Liver (tissue), 3 donors: ENCODE results near the gene BCAT1.

ENCODE experiments used
- ATF3 ChIP-seq: IDR thresholded peaks from 2 replicates; pipeline ENCODE4 v1.6.1; 2016; ENCODE audit warnings: antibody characterized with exemption
- EGR1 ChIP-seq, 2 donors: IDR thresholded peaks; 2 replicates each; pipeline ENCODE4 v1.6.1; 2016 to 2018; ENCODE audit warnings: antibody characterized with exemption in 2 of 2, low read depth in 2 of 2
- FOXA1 ChIP-seq: IDR thresholded peaks from 2 replicates; pipeline ENCODE4 v1.6.1; 2016; ENCODE audit warnings: antibody characterized with exemption
- GABPA ChIP-seq, 2 donors: IDR thresholded peaks in 1 of 2; conservative IDR thresholded peaks in 1 of 2; 2 replicates each; pipeline ENCODE4 v1.6.1; 2016; ENCODE audit warnings: antibody characterized with exemption in 2 of 2, mild to moderate bottlenecking in 1 of 2, moderate library complexity in 1 of 2
- JUND ChIP-seq, 2 donors: IDR thresholded peaks; 2 replicates each; pipeline ENCODE4 v1.6.1; 2016; ENCODE audit warnings: antibody characterized with exemption in 2 of 2
- MAX ChIP-seq: IDR thresholded peaks from 2 replicates; pipeline ENCODE4 v1.6.1; 2016; ENCODE audit warnings: antibody characterized with exemption
- NR2F2 ChIP-seq: IDR thresholded peaks from 2 replicates; pipeline ENCODE4 v1.6.1; 2016; ENCODE audit warnings: antibody characterized with exemption
- RXRA ChIP-seq, 2 donors: IDR thresholded peaks; 2 replicates each; pipeline ENCODE4 v1.6.1; 2017 to 2018; ENCODE audit warnings: antibody characterized with exemption in 2 of 2, mild to moderate bottlenecking in 1 of 2
- TAF1 ChIP-seq: conservative IDR thresholded peaks from 2 replicates; pipeline ENCODE4 v1.6.1; 2016; ENCODE audit warnings: antibody characterized with exemption, mild to moderate bottlenecking
- YY1 ChIP-seq: IDR thresholded peaks from 2 replicates; pipeline ENCODE4 v1.6.1; 2016; ENCODE audit warnings: antibody characterized with exemption, mild to moderate bottlenecking
- ZBTB33 ChIP-seq: IDR thresholded peaks from 2 replicates; pipeline ENCODE4 v1.6.1; 2016; ENCODE audit warnings: antibody characterized with exemption
- TF ChIP-seq, protein P1 (sequence below): fragments of 150-350 bp; IDR thresholded peaks from 2 replicates; pipeline ENCODE4 v1.5.1; 2017; ENCODE audit warnings: improper control_type of control experiment, low read depth, low read length; ENCODE audit not compliant: missing input control
- TF ChIP-seq, protein P2 (sequence below): IDR thresholded peaks from 2 replicates; pipeline ENCODE4 v1.6.1; 2016; ENCODE audit warnings: antibody characterized with exemption, mild to moderate bottlenecking
- donor health status: healthy.
- donor health status: healthy.

DNA sequence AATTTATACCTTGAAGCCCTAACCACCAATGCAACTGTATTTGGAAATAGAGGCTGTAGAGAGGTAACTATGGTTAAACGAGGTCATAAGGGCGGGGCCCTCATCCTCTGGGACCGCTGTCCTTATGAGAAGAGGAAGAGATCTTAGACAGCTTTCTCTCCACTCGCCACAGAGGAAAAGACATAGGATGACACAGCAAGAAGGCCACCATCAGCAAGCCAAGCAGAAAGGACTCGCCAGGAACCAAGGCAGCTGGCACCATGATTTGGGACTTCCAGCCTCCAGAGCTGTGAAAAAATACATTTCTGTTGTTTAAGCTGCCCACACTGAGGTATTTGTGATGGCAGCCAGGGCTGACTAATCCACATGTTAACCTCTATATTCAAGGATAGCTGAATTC is 30.4 kb upstream of the BCAT1 start:
- TF ChIP-seq, protein P1, sequence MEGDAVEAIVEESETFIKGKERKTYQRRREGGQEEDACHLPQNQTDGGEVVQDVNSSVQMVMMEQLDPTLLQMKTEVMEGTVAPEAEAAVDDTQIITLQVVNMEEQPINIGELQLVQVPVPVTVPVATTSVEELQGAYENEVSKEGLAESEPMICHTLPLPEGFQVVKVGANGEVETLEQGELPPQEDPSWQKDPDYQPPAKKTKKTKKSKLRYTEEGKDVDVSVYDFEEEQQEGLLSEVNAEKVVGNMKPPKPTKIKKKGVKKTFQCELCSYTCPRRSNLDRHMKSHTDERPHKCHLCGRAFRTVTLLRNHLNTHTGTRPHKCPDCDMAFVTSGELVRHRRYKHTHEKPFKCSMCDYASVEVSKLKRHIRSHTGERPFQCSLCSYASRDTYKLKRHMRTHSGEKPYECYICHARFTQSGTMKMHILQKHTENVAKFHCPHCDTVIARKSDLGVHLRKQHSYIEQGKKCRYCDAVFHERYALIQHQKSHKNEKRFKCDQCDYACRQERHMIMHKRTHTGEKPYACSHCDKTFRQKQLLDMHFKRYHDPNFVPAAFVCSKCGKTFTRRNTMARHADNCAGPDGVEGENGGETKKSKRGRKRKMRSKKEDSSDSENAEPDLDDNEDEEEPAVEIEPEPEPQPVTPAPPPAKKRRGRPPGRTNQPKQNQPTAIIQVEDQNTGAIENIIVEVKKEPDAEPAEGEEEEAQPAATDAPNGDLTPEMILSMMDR = no peak
- TF ChIP-seq YY1 = no peak
- TF ChIP-seq TAF1 = no peak
- no peak for TF ChIP-seq JUND (IDR thresholded peaks at IDR 0.05)
- TF ChIP-seq RXRA (IDR thresholded peaks at IDR 0.05) = no peak
- no peak for TF ChIP-seq MAX
- TF ChIP-seq ATF3 = no peak
- TF ChIP-seq GABPA (IDR thresholded peaks at IDR 0.05 in 1 of 2, conservative IDR thresholded peaks at IDR 0.05 in 1 of 2) = no peak
- no peak for TF ChIP-seq EGR1 (IDR thresholded peaks at IDR 0.05; ENCODE audit: low read depth in 2 of 2)
- no peak for TF ChIP-seq FOXA1
- TF ChIP-seq ZBTB33 = no peak
- TF ChIP-seq, protein P2, sequence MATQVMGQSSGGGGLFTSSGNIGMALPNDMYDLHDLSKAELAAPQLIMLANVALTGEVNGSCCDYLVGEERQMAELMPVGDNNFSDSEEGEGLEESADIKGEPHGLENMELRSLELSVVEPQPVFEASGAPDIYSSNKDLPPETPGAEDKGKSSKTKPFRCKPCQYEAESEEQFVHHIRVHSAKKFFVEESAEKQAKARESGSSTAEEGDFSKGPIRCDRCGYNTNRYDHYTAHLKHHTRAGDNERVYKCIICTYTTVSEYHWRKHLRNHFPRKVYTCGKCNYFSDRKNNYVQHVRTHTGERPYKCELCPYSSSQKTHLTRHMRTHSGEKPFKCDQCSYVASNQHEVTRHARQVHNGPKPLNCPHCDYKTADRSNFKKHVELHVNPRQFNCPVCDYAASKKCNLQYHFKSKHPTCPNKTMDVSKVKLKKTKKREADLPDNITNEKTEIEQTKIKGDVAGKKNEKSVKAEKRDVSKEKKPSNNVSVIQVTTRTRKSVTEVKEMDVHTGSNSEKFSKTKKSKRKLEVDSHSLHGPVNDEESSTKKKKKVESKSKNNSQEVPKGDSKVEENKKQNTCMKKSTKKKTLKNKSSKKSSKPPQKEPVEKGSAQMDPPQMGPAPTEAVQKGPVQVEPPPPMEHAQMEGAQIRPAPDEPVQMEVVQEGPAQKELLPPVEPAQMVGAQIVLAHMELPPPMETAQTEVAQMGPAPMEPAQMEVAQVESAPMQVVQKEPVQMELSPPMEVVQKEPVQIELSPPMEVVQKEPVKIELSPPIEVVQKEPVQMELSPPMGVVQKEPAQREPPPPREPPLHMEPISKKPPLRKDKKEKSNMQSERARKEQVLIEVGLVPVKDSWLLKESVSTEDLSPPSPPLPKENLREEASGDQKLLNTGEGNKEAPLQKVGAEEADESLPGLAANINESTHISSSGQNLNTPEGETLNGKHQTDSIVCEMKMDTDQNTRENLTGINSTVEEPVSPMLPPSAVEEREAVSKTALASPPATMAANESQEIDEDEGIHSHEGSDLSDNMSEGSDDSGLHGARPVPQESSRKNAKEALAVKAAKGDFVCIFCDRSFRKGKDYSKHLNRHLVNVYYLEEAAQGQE = no peak
- TF ChIP-seq NR2F2 = no peak
